Non-pigmented ciliary epithelial cell (primary cell): ENCODE measurements around the gene SERAC1.

Experiments
- DNase-seq: peaks from one replicate; pipeline ENCODE4 v3.0.0-alpha.2; 2010; ENCODE audit warnings: low read depth

SERAC1 gene

DNA sequence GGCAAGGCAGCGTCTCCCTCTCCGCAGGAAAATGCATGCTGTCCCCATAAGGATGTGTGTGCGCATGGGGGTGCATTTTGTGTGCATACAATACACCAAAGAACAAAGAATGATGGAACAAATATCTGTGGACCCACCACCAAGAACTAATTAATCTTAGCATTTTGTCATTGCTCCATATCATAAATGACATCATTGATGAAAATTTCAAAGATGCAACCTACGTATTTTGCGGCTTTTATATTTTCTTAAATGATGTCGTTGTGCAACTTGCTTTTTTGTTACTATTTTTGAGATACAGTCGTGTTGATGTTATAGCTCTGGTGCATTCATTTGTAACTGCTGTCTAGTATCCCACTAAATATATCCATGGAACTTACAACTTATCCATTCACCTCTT lies 89.7 kb downstream of the SERAC1 start:
- no peak for DNase-seq

DNA sequence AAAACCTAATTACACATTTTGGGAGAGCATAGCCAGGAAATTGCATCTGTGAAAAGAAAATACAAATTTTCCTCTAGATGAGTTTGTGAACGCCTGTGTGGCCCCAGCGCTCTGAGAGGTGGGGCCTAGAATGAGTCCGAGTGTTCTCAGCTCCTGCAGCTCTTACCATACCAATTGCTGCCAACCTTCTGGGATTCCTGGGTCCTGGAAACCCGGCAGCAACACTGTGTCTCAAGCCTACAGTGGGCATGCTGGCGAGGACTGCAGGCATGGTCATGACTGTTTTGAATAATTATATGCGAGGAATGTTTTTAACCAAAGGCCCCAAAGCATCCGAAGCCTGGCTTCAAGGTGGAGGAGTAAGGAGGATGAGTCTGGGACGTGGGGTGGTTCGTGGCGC lies 90.4 kb downstream of the SERAC1 start:
- DNase-seq = no peak

DNA sequence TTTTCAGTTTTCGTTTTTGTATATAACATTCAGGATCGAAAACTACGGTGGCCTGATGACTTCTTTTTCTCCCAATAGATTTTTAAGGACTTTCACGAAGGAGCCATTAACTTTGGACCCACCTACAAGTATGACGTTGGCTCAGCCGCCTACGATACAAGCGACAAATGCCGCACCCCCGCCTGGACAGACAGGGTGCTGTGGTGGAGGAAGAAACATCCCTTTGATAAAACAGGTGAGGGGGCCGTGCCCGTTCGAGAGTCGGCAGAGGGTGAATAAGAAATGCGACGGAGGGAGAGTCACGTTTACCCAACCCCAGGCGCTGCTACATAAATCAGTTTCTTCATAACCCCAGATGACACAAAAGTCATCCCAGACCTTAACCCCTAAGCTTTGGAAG lies 91.5 kb downstream of the SERAC1 start:
- DNase-seq = no peak

DNA sequence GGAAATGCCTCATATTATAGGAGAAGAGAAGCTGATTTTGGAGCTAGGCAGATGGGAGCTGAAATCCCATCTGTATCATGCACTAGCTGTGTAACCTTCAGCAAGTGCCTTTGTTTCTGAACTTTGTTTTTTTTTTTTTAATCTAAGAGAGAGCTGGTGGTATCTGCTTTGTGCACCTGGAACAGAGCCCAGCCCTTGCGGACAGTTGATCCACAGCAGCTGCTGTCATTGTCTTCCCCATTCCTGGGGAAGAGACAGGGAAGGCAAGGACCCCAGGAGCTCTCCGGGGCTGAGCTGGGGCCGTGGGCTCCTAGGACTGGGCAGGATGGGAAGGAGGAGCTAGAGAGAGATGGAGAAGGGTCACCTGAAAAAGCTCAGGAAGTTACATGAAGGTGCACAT lies 94.3 kb downstream of the SERAC1 start:
- DNase-seq = no peak

DNA sequence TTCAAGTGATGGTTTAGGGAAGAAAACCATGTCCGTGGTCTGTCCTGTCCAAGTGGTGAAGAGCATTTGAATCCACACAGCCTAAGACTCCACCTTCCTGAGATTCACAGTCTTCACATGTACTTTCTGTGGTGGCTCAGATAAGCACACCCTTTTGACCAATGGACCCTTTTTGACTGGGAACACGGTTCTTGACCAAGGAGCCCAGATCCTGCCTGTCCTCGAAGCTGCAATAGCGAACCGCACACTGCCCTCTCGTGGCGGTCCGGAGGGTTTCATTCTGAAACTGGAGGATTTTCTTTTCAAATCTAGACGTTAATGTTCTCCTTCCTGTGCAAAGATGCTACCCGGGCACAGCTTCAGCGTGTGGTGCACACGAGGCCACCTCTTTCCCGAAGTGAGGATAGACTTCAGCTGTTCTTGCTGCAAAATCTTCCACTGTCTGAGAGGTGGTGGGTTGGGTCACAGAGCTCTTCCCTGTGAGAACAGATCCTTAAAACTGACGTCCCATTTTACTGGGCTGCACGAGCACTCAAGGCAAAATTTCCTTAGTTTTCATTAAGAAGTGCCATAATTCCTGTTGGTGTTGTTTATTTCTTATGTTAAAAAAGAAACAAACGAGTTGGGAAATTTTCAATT lies 95.9 kb downstream of the SERAC1 start:
- no peak for DNase-seq

DNA sequence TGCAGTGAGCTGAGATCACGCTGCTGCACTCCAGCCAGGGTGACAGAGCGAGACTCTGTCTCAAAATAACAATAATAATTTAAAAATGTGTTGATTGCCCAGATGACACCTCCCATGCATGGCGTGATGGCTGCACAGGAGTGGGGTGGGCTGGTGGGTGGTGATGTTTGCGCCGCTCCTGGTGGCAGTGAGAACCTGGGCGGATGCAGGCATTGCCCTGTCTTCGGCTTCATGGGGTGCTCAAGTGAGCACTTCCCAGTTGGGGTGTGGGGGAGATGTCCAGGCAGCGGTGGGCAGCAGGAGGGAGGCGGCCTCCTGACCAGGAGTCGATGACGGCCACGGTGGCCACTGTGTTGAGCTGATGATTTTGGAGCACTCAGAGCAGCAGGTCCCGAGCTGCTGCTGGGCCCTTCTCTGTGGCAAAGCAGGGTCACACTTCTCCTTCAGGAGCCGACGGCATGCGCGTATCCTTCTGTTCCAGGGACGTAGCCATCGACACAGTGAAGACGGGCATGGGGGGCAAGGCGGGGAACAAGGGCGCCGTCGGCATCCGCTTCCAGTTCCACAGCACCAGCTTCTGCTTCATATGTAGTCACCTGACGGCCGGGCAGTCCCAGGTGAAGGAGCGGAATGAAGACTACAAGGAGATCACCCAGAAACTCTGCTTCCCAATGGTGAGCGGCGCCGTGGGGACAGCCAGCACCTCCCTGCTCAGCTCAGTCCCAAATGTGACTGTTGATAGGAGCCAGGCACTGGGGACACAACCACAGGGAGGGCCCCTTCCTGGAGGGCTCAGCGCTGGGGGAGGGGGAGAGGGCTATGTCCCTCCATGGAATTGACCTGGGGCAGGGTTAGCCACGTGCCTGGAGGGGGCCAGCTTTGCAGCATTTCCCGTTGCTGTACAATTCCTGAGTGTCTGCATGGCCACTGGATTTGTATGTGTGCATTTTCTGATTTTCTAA lies 96.7 kb downstream of the SERAC1 start:
- DNase-seq = no peak

DNA sequence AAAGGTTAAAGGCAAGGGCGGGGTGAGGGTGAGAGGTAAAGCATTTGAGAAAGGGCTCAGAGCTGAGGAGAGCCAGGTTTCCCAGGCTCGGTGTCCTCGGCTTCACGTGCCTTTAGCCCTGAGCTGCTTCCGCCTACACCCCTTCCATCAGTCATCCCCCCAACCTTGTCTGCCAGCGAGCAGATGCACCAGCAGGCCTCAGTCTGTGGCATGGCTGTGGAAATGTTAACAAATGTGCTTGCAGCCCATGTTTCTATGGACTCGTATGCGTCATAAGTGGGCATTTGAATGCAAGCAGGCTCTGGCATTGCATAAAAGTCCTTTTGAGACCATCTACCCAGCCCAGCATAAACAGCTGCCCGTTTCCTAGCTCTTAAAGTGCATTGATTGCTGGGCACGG lies 97.5 kb downstream of the SERAC1 start:
- DNase-seq = no peak

DNA sequence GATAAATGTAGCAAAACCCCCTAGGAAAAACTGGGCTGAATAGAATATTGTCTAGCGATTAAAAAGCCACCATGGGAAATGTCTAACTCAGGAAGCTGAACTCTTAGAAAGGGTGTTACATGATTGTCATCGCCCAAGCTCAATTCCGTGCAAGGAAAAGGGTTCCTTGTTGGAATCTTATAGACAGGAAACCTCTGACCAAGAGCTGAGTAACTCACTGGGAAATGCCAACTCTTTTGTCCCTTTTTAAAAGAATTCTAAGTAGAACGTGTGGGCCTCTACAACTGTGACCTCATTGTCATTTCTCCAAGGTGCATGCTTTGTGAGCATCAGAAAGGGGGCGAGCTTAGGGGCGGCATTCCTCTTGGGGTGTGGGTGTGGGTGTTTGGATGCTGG lies 98.3 kb downstream of the SERAC1 start:
- DNase-seq = no peak

DNA sequence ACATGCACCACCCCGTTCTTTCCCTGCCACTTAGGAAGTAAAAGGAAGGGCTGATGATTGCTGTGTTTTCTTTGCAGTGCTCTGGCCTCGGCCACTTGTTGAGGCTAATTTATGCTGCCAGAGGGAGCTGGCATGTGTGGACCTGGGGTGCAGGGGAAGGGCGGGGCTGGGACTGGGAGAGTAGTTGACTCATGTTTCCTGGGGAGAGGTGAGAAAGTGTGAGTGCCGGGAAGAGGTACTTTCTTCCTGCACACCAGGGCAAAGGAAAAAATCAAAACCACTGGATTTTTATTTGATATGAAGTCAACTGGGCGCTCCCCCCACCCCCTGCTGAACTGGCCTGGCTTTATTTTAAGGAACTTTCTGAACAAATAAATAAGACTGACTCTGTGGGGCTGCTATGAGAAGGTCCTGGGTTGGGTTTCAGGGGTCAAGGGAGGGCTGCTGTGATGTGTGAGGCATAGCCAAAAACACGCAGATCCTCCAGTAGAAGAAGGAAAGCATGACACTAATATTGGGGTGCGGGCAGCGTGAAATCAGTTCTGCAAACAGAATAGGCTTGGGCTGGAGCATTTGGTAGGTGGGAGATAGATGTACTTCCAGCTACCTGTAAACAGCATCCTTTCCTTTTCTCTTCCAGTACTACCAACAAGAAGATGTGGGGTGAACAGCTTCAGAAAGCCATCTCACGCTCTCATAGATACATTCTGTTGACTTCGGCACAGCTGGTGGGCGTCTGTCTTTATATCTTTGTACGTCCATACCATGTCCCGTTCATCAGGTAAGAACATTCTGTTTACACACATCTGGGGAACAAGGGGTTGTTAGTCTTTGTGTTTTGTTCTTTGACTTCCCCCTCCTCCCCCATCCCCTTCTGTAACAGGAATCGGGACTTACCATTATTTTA lies 98.9 kb downstream of the SERAC1 start:
- DNase-seq = no peak

DNA sequence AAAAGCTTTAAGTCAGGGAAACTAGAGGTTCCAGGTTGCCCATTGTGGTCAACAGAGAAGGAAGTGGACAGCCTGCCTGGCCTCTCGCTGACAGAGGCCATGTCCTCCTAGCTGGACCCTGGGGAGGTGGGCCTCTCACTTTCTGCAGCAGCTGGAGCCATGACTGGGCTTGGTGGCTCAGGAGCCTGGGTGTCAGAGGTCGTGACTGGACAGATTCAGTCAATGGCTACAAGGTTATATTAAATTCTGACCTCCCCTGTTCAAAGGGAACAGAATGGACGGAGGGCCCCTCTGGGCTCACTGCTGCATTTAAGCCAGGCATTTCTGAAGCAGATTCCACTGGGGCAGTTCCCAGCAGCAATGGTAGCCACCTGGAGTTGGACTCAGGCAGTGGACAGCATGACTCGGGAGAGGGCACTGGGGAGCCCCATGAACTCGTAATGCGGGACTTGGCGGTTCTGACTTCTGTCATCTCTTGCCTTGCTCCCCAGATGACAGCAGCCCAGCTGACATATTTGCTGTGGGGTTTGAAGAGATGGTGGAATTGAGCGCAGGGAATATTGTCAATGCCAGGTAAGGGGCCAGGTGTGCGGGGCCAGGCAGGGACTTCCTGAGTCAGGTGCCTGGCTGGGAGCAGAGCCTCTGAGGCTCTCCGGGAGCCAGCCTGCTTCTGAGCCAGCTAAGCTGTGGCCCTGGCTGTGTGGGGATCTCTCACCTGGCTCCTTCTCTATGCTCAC lies 99.7 kb downstream of the SERAC1 start:
- no peak for DNase-seq

DNA sequence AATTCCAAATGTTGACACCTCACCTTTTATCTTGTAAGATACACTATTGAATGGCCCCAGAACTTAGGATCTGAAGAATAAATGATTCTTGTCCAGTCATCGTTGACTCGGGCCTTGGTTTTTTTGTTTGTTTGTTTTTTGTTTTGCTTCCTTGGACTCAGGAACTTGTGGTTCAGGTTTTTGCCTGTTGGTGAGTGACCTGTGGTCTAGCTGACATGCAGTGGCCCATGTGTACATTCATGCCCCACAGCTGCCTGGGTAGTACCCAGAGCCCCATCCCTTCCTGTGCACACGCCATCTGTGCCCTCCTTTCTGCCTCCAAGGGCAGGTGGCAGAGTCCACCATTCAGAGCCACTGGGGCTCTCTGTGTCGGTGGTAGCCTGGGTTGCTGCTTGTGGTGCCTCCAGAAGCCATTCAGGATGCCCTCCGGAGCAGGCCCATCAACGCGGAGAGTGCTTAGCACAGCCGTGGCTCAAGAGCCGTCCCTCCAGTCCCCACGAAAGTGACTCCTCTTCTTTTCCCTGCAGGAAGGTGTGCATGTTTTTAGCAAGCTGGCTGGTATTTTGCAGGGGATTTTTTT lies 100.5 kb downstream of the SERAC1 start:
- no peak for DNase-seq

DNA sequence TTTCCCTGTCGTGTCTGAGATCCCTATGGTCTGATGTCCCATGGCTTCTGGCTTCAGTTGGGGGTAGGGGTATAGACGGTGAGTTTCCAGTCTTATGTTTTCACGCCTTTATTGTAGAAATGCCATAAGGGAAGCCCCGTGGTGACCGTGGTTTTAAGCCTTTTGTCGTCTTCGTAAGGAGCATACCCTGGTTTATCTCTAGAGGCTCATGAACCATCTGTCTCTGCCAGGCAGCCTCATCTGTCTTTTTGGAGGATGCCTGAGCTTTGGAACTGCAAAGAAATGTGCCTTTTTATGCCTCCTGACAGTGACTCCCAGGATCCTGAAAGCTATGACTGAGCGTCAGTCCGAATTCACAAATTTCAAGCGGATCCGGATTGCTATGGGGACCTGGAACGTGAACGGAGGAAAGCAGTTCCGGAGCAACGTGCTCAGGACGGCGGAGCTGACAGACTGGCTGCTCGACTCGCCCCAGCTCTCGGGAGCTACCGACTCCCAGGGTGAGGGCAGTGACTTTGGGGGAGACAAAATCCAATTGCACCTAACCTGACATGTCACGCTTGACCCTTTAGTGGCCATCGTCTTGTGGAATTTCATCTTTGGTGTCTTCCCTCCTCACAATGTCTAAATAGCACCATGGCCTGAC lies 101.8 kb downstream of the SERAC1 start:
- no peak for DNase-seq

DNA sequence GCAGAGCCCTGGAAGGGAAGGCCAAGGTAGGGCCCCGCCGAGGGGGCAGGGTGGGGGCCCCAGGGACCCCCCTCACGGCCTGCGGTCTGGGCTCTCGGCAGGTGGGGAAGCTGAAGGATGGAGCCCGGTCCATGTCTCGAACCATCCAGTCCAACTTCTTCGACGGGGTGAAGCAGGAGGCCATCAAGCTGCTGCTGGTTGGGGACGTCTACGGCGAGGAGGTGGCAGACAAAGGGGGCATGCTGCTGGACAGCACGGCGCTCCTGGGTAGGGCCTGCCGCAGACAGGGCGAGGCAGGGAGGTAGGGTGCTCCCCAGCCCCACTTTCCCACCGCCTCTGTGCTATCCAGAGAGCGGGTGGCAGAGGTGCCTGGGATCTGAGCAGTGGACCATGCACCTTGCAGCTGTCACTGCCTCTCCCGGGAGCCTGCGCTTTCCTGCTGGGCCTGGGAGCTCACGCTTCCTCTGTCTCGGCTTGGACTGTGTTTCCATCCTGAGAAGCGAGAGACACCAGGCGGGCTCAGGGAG lies 103.3 kb downstream of the SERAC1 start:
- no peak for DNase-seq

DNA sequence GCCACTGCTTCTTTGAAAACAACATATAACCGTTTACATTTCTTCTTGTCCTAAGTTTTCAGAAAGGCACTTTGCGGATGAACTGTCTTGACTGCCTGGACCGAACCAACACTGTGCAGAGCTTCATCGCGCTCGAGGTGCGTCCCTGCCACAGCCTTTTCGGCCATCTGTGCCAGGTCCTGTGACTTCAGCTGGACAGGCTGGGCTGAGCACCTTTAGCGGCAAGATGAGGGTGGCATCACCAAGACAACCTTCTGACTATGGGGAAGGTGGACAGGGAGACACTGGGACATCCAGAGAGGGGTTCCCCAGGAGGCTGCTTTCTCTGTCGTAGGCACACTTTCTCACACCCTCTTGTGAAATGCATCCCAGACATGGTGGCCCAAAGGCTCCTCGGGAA lies 104.3 kb downstream of the SERAC1 start:
- no peak for DNase-seq

DNA sequence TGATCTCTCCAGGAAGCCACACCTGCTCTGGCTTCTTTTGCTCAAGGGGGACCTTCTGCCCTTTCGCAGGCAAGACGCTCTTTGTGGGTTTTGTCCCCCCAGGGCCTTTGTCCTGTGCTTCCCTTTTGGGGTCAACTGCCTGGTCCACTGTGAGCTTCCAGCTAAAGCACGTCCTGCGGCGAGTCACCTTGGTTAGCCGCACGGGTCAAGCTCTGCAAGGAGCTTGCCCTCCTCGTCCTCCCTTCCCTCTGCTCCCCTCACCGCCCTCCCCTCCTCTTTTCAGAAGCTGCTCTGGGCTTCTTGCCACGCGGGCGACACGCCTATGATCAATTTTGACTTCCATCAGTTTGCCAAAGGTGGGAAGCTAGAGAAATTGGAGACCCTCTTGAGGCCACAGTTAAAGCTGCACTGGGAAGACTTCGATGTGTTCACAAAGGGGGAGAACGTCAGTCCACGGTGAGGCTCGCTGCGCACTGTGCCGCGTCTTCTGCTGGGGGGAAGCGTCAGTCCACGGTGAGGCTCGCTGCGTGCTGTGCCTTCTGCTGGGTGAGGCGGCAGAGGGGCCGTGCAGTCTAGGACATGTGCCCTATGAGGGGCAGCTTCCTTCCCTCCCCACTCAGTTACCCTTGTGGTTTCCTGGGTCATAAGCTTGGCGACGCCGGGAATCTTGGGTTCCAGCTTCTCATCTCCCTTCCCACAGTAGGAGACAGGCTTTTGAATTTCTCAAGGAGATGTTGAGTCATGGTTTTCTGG lies 106.2 kb downstream of the SERAC1 start:
- DNase-seq = no peak

DNA sequence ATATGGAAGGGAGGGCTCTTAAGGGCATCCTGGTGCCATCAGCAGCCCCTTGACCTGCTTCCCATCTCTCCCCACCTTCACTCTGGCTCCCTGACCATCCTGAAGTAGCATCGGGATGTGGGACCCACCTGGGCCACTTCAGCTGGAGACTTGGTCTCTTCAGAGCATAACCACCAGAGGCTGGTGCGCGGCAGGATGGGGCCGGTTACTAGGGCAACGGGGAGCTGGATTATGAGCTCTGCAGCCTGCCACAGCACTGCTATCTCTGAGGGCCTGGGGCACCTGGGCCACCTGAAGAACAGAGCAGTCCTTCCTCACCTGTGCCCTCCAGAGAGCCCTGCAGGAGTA lies 106.7 kb downstream of the SERAC1 start:
- no peak for DNase-seq

DNA sequence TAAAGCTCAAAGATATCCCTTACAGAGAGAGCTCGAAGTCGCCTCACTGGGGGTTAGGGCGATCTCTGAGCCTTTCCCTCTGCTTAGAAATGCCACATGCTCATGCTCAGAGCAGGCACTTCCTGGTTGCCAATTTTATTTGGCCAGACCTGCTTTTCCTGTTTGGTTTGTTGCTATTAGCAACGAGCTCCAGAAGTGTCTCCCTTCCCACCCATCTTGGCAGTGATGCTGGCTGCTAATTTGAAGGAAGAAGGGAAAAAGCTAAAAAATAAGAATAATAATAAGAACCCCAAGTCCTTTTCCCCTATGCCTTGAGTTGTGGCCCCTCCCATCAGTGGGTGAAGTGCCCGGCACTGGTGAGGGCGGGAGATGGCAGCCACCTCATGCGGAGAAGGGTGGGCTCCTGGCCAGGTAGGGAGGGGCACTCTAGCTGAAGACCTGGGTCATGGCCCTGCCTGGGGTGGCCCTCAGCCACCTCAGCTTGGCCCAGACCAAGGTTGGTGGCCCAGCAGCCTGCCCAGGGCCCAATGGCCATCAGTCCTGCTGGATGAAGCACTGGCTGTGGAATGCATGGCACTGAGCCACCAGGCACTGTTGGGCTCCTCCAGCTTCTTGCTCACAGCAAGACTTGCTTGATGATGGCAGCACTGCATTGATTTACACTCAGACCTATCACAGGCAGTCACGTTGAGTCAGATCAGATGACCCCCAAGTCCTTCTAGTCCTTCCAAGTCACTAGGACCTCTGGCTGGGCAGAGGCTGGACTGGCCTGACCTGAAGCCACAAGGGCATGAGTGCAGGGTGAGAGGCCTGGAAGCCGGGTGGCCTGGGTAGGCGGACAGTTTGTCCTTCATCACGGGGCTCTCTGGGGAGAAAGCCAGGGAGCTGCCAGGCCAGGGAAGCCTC lies 107.4 kb downstream of the SERAC1 start:
- no peak for DNase-seq
